ENCODE data around the gene PPARG. TPM values are rescaled to one million over a fixed set of nuclear protein-coding genes. Genes with fewer than 3 reads are reported as not detected.

PPARG gene
- total RNA-seq, 6 donors from 2014 or later, result 39.8 to 93.9 (median 52.7) TPM

GRCh38 chr3:12458901-12459300, 170.0 kb downstream of the PPARG start:
- WGBS, 2 donors, result 15 to 63% methylated on average over 4 to 8 of the region's 8 CpGs
- Histone ChIP-seq H3K4me3 (no peak overlapping the region), H3K9me3 (no peaks in the 10 kb centered on the region), H3K4me1 (peaks cover 3 to 10% (median 8%) of the 10 kb centered on the region in 4 donors), H3K27me3 (no peaks in the 10 kb centered on the region), H3K27ac (peak overlapping the region in 1 of 4 donors; percentile 20), H3K36me3 (no peaks in the 10 kb centered on the region)
- TF ChIP-seq POLR2AphosphoS5 (IDR thresholded peaks at IDR 0.05) (peak in 1 of 2 donors; percentile 34), EP300 (IDR thresholded peaks at IDR 0.05) (peak in 1 of 4 donors; percentile 72), CTCF (IDR thresholded peaks at IDR 0.05) (no peak), POLR2A (IDR thresholded peaks at IDR 0.05) (no peak)
- DNase-seq (peak; percentile 74 to 82), ATAC-seq (ENCODE audit: low FRiP score in 2 of 2) (peak; percentile 70 to 73)

GRCh38 chr3:12460127-12460526, 171.3 kb downstream of the PPARG start:
- H3K9me3 ChIP-seq, result no peaks in the 10 kb centered on the region
- H3K4me3 ChIP-seq, result no peak overlapping the region
- H3K36me3 ChIP-seq, result no peaks in the 10 kb centered on the region
- TF ChIP-seq CTCF (IDR thresholded peaks at IDR 0.05), result no peak
- TF ChIP-seq EP300 (IDR thresholded peaks at IDR 0.05), result no peak
- no peak for TF ChIP-seq POLR2AphosphoS5 (IDR thresholded peaks at IDR 0.05)
- no peak for TF ChIP-seq POLR2A (IDR thresholded peaks at IDR 0.05)
- ATAC-seq (ENCODE audit: low FRiP score in 2 of 2), result no peak
- DNase-seq, result no peak
- H3K27ac ChIP-seq, result peak overlapping the region in 1 of 4 donors; percentile 55
- peaks cover 3 to 10% (median 8%) of the 10 kb centered on the region in 4 donors for H3K4me1 ChIP-seq
- WGBS, 2 donors, result 87 to 92% methylated on average over 3 of the region's 3 CpGs
- H3K27me3 ChIP-seq, result no peaks in the 10 kb centered on the region

- 91% methylated on average over 7 of the region's 7 CpGs for WGBS, 2 donors
- H3K4me1 ChIP-seq, result peaks cover 3 to 10% (median 8%) of the 10 kb centered on the region in 4 donors
- H3K27me3 ChIP-seq, result no peaks in the 10 kb centered on the region
- peak overlapping the region in 1 of 4 donors; percentile 76 for H3K27ac ChIP-seq
- no peak overlapping the region for H3K4me3 ChIP-seq
- no peaks in the 10 kb centered on the region for H3K36me3 ChIP-seq
- H3K9me3 ChIP-seq, result no peaks in the 10 kb centered on the region
- TF ChIP-seq POLR2AphosphoS5 (IDR thresholded peaks at IDR 0.05) (no peak), POLR2A (IDR thresholded peaks at IDR 0.05) (no peak), EP300 (IDR thresholded peaks at IDR 0.05) (no peak), CTCF (IDR thresholded peaks at IDR 0.05) (no peak)
- DNase-seq, result no peak
- ATAC-seq (ENCODE audit: low FRiP score in 2 of 2), result no peak
Observed at GRCh38 chr3:12461097-12461649, 172.3 kb downstream of the PPARG start.

- H3K4me1 ChIP-seq, result peaks cover 3 to 10% (median 8%) of the 10 kb centered on the region in 4 donors
- TF ChIP-seq POLR2AphosphoS5 (IDR thresholded peaks at IDR 0.05) (peak in 1 of 2 donors; percentile 22), EP300 (IDR thresholded peaks at IDR 0.05) (peak in 1 of 4 donors; percentile 31), CTCF (IDR thresholded peaks at IDR 0.05) (no peak), POLR2A (IDR thresholded peaks at IDR 0.05) (no peak)
- no peak overlapping the region for H3K4me3 ChIP-seq
- ATAC-seq (ENCODE audit: low FRiP score in 2 of 2), result peak; percentile 16 to 17
- no peaks in the 10 kb centered on the region for H3K27me3 ChIP-seq
- peak overlapping the region; percentile 1 to 76 (median 50) for H3K27ac ChIP-seq
- DNase-seq, result peak in 1 of 2 donors; percentile 48
- H3K36me3 ChIP-seq, result no peaks in the 10 kb centered on the region
- H3K9me3 ChIP-seq, result no peaks in the 10 kb centered on the region
- 46 to 47% methylated on average over 7 to 9 of the region's 9 CpGs for WGBS, 2 donors
Observed at GRCh38 chr3:12462159-12462947, 173.5 kb downstream of the PPARG start.

Data from upper lobe of left lung (tissue), 6 donors.